COR-L47 (cell line): ENCODE results near the gene MCRIP1.
A peak's percentile ranks its signal among the peaks of the same experiment; 100 is the strongest.
"Not testable (repeated sequence)": the region's sequence is repeated elsewhere in the genome, so short reads cannot be mapped to it uniquely, and the experiment has no call there.

Experiments
- DNase-seq: peaks from one replicate; lab custom pipeline; 2025; lab: John Stamatoyannopoulos, UW

MCRIP1 gene

GRCh38 chr17:81840826-81841778 is 8.0 kb upstream of the MCRIP1 start:
- no peak for DNase-seq

- not testable (repeated sequence) for DNase-seq
Observed at GRCh38 chr17:81840059-81840458, 7.0 kb upstream of the MCRIP1 start.

GRCh38 chr17:81839301-81839700 is 6.2 kb upstream of the MCRIP1 start:
- DNase-seq = no peak

- no peak for DNase-seq
Observed at GRCh38 chr17:81838753-81839255, 5.7 kb upstream of the MCRIP1 start.

GRCh38 chr17:81837641-81838040 is 4.5 kb upstream of the MCRIP1 start:
- DNase-seq = no peak

GRCh38 chr17:81834831-81835267 is 1.8 kb upstream of the MCRIP1 start, which contains the start of gene PPP1R27:
Gene PPP1R27 (minus strand): TSS chr17:81835050. CDS start chr17:81834953, 97 bp downstream.
- DNase-seq = no peak

- DNase-seq = no peak
Observed at GRCh38 chr17:81833921-81834830, 1.1 kb upstream of the MCRIP1 start.

GRCh38 chr17:81832608-81833159 is 407 bp downstream of the MCRIP1 start:
- no peak for DNase-seq

GRCh38 chr17:81831957-81832607 is 1.0 kb downstream of the MCRIP1 start:
- DNase-seq = peak; percentile 32

GRCh38 chr17:81831563-81831956 is 1.5 kb downstream of the MCRIP1 start:
- no peak for DNase-seq

- no peak for DNase-seq
Observed at GRCh38 chr17:81829858-81830257, 3.2 kb downstream of the MCRIP1 start.

- no peak for DNase-seq
Observed at GRCh38 chr17:81828656-81829055, 4.4 kb downstream of the MCRIP1 start.

- no peak for DNase-seq
Observed at GRCh38 chr17:81825841-81826466, 7.1 kb downstream of the MCRIP1 start.

GRCh38 chr17:81824595-81824994 is 8.5 kb downstream of the MCRIP1 start:
- DNase-seq = no peak

GRCh38 chr17:81823820-81824550 is 9.1 kb downstream of the MCRIP1 start:
- no peak for DNase-seq

- DNase-seq = no peak
Observed at GRCh38 chr17:81822996-81823819, 9.9 kb downstream of the MCRIP1 start.

- no peak for DNase-seq
Observed at GRCh38 chr17:81822312-81822637, 10.8 kb downstream of the MCRIP1 start.

GRCh38 chr17:81821603-81822311 is 11.3 kb downstream of the MCRIP1 start:
- DNase-seq = peak; percentile 90

- DNase-seq = no peak
Observed at GRCh38 chr17:81821147-81821546, 11.9 kb downstream of the MCRIP1 start.
